GM18499 (cell line): Measurements from ENCODE around the gene RELT.

Experiments
- ATAC-seq: cut with Tn5 transposase; IDR thresholded peaks from one replicate; pipeline ENCODE4 v1.9.1; 2021; ENCODE audit warnings: moderate number of reproducible peaks; ENCODE audit not compliant: insufficient read depth, unreplicated experiment

The RELT gene

GRCh38 chr11:73372375-73372993 is 3.7 kb upstream of the RELT start:
- ATAC-seq = no peak

GRCh38 chr11:73374151-73374550 is 2.0 kb upstream of the RELT start:
- no peak for ATAC-seq

DNA sequence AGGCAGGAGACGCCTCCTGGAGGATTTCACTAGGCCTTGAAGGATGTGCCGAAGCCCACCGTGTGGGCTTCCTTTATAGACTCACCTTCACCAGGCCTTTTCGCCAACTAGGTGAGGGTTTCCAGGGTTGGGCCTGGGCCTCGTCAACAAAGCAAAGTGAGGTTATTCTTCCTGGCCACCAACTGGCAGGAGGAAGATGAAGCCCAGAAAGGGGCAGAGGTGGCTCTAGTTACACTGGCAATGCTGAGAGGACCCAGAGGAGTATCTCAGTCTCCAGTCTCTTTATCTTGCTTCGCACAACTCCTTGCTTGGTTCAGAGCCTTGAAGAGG is 404 bp upstream of the RELT start:
- no peak for ATAC-seq

DNA sequence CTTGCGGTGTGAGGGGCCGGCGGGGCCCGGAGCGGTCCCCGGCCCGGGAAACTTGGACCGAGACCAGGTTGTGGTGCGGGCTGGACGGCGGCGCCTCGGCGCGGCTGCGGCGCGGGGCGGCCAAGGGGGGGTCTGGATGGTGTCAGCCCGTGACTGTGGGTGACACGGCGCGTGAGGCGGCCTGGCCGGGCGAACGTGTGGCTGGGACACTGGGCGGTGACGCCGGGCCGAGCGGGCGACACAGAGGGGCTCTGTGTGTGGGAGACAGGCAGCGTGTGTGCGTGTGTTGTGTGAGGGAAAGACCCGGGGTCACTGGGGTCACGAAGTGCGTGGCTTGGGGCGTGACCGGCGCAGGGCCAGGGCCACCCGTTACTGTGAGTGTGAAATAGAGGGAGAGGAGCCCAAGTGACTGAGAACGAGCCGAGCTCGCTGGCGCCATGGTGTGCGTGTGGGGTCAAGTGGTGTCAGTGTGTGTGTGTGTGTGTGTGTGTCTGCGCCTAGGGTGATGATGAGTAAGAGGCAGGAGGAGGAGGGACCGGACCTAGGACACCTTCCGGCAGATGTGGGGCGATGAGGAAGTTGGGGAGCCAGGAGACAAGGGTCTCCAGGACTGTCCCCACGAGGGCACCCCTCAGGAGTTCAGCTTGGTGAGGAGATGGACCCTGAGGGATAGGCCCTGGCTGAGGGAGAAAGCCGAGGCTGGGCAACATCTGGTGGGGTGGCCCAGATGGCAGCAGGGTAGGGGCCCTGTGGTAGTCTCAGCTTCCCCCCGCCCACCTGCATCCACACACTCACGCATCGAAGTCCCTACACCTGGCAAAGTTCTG is 817 bp downstream of the RELT start:
- no peak for ATAC-seq

GRCh38 chr11:73379189-73379880 is 3.1 kb downstream of the RELT start:
- ATAC-seq = no peak

GRCh38 chr11:73380331-73380730 is 4.1 kb downstream of the RELT start:
- ATAC-seq = no peak

DNA sequence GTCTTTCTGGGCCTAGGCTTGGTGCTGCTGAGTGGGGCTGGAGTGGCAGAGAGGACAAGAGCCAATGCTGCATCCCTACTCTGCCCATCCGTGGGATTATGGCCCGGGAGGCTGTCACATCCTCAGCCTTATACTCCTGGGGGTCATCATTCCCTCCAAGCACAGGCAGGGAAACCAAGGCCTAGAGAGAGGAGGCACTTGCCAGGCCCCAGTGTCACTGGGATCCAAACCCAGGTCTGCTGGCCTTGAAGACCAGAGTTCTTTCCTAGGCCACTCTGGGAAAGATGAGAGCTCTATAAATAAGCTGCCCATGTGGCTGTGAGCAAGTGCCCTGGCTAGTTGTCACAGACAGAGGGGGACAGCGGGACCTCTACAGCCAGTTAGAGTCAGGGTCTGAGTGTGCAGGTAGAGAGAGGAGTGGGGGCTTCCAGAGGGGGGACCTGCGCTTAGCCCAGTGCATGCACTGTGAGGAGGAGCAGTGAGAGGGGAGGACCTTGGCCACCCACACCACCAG is 4.8 kb downstream of the RELT start:
- ATAC-seq = no peak

DNA sequence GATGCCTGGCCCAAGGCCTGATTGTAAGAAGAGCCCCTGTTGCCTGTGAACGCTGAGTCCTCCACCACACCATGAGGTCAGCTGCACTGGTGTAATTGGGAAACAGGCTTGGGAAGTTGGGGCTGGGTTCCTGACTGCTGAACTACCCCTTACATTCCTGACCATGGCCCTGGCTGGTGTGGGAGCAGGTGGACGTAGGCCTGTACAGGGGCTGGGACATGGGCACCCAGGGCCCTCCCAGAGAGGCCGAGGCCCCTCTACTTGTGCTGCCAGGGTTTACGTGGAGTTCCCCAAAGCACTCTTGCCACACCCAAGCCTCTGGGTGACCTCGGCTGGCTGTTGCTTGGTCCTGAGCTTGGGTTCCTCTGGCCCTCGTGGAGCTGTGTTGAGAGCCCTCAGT is 5.4 kb downstream of the RELT start:
- ATAC-seq = no peak

- no peak for ATAC-seq
These were observed 6.0 kb downstream of the RELT start for GRCh38 chr11:73382183-73382582.

DNA sequence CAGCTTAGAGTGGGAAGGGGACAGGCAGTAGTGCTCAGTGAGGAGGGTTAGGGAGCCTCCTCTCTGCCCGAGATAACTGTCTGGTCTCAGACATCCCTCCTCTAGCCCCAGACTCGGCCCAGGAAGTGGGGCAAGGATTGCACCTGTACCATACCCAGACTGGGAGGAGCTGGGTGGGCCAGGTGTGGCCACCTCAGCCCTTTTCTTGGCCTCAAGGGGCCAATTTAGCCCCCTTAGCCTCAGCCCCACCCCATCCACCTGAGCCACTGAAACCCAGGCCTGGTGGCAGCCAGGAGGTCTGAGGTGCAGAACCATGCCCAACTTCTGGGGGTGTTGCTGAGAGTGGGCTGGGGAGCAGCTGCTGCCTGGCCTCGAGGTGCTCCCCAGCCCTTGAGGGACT is 6.5 kb downstream of the RELT start:
- no peak for ATAC-seq

DNA sequence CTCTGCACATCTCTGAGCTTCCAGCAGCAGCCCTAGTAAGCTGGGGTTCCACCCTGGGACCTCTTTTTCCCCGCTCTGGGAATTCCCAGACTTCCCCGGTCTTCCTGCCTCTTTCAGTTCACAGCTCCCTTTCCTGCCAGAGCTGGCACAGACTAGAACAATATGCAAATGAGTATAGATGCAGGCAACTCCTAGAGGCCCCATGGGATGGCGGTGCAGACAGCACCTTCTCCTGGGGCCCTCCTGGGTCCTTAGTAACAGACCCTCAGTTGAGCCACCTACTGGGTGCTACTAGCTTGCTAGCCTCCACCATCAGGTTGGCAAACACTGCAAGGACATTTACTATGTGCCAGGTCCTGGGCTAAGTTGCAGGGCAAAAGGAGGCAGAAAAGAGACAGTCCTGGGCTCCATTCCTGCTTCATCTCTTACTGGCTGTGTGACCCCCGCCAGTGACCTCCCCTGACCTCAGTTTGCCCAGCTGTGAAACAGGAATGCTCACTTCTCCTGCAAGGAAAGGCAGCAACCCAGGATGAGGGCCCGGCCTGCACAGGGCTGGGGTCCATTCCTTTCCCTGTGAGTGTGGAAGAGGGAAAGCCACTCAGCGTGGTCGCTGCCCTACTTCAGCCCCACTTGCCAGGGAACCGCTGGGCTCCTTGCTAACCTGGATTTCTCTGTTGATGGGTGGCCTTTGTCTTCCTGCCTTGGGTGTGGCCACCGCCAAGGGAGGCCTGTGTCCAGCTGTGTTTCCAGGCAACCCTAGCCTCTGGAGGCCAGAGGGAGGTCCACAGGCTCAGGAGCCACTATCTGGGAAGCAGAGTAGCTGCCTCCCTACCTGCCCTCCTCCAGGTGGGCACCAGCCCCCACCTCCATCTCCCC is 7.3 kb downstream of the RELT start:
- ATAC-seq = no peak

DNA sequence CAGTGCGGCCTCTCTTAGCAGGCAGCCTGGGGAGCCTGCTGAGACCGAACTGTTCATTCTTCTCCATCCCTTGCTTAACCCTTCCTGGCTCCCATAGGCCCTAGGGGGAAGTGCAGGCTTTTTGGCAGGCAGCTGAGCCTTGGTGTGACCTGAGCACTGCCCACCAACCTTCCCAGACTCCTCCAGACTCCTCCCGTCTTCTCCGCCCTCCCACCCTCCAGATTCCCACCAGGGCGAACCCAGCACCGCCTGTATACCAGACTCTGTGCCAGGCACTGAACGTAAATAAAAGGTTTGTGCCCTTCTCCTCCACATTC is 7.9 kb downstream of the RELT start:
- ATAC-seq = no peak

- ATAC-seq = no peak
These were observed 8.3 kb downstream of the RELT start for GRCh38 chr11:73384531-73384871.

DNA sequence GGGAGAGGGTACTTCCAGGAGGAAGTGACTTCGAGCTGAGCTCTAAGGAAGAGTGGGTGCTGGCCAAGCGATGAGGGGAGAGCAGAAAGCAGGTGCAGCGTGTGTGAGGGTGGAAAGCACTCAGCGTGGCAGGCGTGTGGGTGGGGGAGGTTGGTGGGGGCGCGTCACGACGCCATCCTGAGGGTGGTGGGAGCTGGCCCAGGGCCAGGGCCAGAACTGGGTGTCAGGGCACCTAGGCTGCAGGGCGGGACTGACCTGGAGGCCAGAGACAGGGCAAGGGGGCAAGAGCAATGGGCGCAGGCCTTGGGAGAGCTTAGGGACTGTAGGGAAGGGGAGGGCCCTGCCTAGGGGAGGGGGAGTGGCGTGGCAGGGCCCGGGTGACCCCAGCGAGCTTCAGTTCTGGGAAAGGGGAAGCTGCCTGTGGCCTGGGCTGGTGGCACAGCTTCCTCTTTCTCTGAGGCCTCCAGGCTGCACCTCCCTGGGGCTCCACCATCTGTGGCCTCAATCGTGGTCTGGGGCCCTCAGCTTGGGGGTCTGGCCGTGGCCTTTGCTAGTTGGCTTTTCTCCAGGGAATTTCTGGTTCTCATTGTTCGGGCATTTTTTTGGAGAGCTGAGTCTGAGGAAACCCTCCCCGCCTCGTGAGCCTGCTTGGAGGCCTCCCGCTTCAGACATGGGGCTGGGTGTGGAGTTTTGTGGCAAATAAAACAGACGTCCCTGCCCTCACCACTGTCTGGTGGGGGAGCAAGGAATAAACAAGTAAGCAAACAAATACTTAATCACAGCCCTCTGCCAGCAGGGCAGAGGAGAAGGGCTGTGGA is 8.9 kb downstream of the RELT start:
- ATAC-seq = no peak

DNA sequence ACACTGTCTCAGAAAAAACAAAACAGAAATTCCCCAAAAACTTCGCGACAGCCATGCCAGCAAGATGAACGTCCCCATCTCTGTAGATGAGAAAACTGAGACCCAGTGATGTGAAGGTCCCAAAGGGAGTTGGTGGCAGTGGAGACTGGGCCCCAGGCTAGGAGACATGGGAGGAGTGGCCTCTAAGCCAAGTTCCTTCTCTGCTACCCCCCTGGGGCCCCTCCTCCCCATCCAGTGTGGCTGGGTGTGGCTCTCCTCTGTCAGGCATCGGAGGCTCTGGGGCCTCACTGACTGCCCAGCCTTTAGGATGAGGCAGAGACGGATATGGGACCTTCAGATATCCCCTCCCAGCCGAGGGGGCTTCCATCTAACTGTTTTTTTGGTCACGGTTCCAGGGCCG is 9.8 kb downstream of the RELT start:
- ATAC-seq = no peak

- no peak for ATAC-seq
These were observed 10.3 kb downstream of the RELT start for GRCh38 chr11:73386546-73386945.

- no peak for ATAC-seq
These were observed 11.5 kb downstream of the RELT start for GRCh38 chr11:73387594-73388264.

DNA sequence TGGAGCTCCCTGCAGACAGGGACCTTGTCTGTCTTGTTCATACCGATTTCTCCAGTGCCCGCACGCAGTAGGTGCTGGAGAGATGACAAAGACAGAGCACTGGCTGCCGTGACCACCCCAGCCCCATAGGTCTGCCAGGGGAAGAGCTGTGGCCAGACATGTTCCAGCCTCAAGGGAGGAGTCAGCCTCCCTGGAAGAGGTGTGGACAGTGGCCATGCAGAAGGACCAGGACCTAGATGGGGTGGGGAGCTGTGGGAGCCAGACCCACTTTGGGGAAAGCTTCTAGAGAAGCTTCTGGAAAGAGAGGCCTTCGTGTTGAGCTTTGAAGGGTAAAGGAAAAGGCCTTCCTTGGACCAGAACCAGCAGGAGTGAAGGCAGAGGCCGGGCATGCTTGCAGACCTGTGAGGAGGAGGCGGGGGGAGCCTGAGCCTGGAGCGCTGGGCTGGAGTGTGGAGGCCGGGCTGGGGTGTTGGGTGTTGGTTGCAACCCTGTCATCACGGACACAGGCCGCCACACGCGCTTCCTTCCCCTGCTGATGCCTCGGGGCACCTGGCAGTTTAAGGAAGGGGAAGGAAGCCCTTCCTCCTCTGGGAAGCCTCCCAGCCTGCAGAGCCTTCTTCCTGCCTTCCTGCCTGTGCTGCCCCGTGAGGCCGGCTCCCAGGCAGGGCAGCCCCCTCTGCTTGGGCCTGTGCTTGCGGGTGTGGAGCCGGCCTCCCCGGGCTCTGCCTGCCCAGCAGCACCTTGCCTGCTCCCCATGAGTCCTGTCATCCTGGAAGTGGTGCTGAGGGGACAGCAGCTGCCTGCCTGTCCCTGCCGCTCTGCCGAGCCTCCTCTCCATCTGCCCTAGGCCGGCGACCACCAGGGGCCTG is 12.3 kb downstream of the RELT start:
- ATAC-seq = no peak
